NCI-H1105 treated with DMSO at 0.1 percent for 48 hours (cell line): ENCODE data around the gene NRXN2.
A peak's percentile ranks its signal among the peaks of the same experiment; 100 is the strongest.

ENCODE experiments used
- DNase-seq: peaks from one replicate; lab custom pipeline; 2025; lab: John Stamatoyannopoulos, UW

NRXN2 gene

GRCh38 chr11:64649291-64649697 is 73.7 kb downstream of the NRXN2 start:
- DNase-seq, result peak; percentile 42

GRCh38 chr11:64648551-64648950 is 74.4 kb downstream of the NRXN2 start:
- no peak for DNase-seq

GRCh38 chr11:64647019-64647779 is 75.8 kb downstream of the NRXN2 start:
- no peak for DNase-seq

DNA sequence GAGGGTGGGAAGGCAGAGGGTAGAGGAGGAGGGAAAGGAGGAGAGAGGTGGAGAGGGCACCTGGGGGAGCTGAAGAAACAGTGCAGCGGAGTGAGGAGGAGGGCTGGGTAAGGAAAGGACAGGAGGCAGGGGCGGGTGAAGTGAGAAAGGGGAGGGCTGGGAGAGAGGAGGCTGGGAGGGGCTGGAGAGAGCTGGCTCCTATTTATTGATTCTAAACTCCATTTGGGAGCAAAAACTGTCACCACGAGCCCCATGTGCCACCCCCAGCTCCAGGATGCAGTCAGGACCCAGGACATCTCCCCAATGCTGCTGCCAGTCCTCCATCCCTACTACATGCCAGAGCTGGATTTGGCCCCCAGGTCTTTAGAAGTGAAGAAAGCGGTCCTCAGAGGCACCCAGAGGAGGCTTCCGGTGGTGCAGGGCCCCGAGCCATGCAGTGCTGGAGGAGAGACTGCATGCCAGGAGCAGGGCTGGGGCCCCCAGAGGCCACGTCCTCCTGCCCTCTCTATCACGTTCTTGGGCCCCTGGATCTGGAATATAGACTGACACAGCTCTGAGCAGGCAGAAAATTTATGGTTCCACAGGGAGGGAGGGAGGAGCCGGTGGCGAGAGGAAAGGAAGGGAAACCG is 78.2 kb downstream of the NRXN2 start:
- DNase-seq, result no peak

DNA sequence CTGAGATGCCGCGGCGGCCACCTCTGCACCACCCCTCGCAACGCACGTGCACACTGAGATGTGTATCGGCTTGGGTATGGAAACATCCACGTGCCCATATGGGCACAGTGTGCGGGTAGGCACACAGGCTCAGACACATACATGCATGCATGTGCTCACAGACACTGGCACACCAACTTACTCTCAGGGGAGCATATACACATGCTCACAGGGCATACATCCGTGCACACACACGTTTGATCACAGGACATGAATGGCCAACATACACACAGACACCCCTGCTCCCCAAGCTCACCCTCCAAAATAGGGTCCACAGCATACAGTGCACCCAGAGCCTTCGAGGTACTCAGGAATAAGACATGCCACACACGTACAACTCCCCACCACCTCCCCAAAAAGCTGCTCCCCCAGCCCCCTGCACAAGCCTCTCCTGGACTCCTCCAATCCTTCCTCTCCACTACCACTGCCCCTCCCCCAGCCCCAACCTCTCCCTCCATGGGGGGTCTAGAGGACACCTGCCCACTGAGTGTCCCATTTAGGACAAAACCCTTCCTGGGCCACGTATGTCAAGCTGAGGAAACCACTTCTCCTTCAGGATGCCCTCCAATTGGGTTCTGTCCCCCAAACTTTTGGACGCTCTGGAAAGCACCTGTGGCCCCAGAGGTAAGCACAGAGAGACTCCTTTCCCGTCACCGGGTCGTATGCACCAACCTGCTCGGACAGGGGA is 78.9 kb downstream of the NRXN2 start:
- DNase-seq, result peak; percentile 45

- DNase-seq, result peak; percentile 71
Observed at GRCh38 chr11:64643256-64643881, 79.6 kb downstream of the NRXN2 start.

GRCh38 chr11:64642871-64643255 is 80.1 kb downstream of the NRXN2 start:
- DNase-seq, result no peak

GRCh38 chr11:64642418-64642735 is 80.6 kb downstream of the NRXN2 start:
- no peak for DNase-seq

- no peak for DNase-seq
Observed at GRCh38 chr11:64641596-64642417, 81.2 kb downstream of the NRXN2 start.

DNA sequence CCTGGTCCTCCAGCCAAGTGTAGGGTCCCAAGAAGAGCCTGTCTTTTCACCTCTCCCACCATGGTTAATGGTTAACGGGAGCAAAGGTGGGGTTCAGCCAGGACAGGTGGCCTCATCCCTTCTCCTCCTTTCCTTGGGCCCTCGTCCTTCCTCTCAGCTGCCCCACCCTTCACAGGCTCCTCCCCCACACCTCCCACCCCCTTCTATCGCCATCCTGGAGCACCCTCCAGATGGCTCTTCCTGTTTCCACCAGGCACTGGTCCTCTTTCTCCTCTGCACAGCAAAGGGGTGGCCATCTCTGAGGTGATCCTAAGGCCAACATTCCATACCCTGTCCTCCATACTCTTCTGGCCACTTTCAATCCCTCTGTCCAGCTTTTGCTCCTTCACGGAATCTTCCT is 83.1 kb downstream of the NRXN2 start:
- DNase-seq, result no peak

DNA sequence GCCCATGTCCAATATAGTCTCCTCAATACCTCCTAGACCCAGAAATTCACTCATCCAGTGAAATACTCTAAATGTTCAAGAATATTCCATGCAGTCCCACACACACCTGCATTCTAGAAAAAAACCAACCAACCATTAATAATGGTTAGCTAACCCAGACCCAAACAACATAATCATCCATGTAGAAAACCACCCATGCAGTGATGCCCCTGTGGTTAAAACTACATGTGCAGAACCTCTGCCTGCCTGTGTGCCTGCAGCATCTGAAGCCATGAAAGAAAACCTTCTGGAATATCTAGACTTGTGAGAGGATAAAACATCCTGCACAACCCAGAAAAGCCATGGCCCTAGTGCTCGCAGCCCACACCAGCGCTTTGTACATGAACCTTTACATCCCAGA is 84.2 kb downstream of the NRXN2 start:
- DNase-seq, result no peak

- DNase-seq, result no peak
Observed at GRCh38 chr11:64638018-64638665, 84.9 kb downstream of the NRXN2 start.

DNA sequence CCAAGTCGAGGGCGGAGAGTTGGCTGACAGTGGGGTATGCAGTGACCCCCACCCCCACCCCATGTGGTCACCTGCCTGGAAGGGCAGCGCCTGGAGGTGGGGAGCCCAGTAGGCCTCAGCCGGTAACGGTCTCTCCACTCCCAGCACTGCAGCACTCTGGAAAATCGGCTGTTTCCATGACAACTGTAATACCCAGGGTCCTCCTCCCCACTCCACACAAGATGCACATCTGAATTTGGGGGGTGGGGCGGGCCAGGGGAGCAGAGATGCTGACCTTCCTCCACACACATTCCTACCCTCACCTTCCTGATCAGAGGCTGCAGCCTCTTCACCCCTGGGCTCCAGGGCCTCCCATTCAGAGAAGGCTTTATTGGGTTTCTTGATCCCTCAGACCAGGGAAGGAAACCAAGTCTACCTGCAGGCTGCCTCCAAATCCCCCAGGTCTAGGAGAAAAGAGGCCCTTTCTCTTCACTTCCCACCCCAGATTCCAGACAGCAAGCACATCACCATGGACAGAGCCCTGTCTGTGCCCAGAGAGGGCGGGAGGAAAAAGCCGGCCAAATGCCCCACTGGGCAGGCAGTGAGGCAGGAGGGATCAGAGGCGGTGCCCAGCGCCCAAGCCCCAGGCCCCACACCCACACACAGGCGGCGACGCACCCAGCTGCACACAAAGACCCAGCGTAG is 85.5 kb downstream of the NRXN2 start:
- no peak for DNase-seq

GRCh38 chr11:64633555-64634159 is 89.3 kb downstream of the NRXN2 start:
- DNase-seq, result no peak

GRCh38 chr11:64632654-64633053 is 90.3 kb downstream of the NRXN2 start:
- DNase-seq, result no peak

DNA sequence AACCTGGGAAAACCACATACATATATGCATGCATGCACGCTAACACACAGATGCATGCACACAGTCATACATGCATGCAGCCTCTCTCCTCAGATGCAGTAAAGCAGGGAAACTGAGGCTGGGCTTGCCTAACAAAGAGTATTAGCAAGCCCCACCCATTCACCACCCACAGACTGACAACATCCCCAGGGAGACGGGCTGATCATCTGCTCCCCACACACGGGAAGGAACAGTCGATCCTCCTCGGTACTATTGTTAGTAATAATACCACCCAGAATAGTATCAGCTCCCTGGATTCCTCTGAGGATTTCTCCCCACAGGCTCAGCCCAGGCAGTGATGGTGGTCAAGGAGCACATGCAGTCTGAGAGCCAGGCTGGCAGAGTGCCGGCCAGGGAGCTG is 90.8 kb downstream of the NRXN2 start:
- no peak for DNase-seq

DNA sequence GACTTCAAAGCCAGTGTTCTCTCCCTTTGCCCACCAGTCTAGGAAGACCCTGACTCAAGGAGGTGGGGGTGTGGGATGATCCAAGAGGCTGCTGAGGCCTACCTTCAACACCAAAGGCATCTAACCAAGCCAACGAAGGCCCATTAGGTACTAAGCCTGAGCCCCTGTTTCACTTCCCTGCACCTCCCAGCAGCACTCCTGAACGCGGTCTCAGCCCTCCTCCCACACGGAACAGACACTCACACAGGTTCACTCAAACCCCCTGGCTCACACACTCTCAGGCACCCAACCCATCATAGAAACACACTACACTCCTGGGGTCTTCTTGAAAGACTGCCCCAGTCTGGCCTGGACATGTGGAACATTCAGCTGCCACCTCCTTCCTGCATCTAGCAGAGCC is 91.3 kb downstream of the NRXN2 start:
- no peak for DNase-seq

- DNase-seq, result no peak
Observed at GRCh38 chr11:64629796-64630562, 93.0 kb downstream of the NRXN2 start.

DNA sequence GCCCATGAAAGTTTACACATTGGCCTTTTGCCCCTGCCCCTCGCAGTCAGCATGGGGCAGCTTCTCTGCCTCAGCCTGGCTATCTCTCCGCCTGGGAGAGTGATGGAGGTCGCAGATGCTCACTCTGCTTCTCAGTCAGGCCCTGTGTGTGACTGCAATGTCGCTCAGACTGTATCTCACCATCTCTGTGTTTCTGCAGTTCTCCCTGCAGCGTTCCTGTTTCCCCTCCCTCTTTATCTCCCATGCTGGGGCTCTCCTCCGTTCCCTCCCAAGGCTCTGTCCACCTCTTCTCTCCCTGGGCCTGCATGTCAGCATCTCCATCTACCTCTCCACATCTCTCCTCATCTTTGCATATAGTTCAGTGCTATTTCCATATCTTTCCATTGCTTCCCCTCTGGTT is 93.9 kb downstream of the NRXN2 start:
- no peak for DNase-seq

GRCh38 chr11:64628596-64628995 is 94.4 kb downstream of the NRXN2 start:
- no peak for DNase-seq
